ENCODE measurements around the gene TK2. TPM values are rescaled to one million over a fixed set of nuclear protein-coding genes. Genes with fewer than 3 reads are reported as not detected.
"Not testable (repeated sequence)": the region's sequence is repeated elsewhere in the genome, so short reads cannot be mapped to it uniquely, and the experiment has no call there.

The TK2 gene
- total RNA-seq, 1 experiment from 2014 or later: 40.6 TPM

DNA sequence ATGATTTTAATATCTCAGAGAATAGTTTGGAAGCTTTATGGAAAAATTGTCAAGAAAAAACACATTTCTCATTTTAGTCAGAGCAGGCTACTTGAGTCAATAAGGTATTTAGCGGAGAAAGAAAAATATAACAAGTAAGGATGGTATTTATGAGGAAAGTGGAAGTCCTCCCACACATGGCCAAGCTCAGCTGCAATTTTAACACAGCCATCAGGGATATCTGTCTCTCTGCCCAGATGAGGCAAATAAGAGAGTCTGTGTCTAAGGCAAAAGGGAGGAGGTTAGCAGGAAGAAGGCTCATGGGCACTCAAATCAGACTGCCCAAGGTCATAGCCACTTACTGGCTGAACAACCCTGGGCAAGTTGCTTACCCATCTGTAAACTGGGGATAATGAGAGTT, 24.2 kb upstream of the TK2 start:
- no peak for DNase-seq (ENCODE audit: low read depth)

DNA sequence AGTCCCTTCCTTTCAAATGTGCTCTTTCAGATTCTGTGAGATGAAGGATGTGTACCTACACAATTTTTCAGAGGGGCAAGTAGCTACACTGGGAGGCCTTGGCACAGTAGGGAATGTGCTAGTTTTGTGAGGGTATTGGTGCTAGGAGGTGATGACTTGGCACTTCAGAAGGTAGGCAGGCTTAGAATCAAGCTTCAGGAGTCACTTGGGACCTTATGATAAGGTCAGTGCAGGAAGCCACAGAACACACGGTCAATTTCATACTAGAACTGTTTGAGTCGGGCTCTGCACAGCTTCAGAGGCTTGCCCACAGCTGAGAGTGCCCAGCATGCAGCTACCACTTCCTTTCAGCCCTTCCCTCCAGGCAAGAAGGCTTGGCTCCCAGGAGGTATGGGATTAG, 22.4 kb upstream of the TK2 start:
- DNase-seq (ENCODE audit: low read depth): no peak

DNA sequence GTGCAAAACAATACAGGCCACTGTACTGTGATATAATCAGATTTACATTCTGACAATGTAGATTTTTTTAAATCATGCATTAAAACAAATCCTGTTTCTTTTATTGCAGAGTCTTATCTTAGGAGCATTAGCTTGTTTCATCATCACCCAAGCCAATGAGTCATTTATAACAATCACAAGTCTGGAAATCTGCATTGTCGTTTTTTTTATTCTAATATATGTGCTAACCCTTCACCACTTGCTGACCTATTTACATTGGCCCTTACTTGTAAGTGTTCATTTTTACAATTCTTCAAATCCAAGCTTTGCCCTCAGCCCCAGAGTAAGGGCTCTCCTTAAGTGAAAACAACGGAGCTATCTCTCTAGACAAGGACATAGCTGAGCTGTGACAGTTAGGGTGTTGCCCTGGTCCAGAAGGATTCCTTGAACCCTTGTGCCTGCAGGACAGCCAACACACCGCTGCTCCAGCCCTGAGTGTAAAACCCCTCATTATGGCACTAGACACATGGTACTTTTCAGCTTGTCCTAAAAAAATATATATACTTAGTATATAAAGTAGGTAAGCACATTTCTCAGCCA, 20.0 kb upstream of the TK2 start:
- DNase-seq (ENCODE audit: low read depth): peak; percentile 44

DNA sequence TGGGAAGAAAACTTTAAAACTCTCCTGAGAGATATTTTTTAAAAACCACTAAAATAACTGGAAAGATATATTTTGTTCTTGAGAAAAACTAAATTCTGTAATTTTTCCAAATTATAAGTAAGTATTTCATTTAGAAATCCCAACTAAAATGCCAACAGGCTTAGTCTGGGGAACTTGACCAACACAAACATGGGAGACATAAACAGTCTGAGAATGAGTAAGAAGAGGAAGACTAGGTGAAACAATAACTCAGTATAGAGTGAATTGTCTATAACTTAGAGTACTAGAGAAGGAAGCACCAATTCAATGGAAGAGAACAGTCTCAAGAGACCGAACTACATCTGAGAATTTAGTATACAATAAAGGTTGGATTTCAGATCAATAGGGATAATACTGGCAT, 19.2 kb upstream of the TK2 start:
- DNase-seq (ENCODE audit: low read depth): peak; percentile 31

DNA sequence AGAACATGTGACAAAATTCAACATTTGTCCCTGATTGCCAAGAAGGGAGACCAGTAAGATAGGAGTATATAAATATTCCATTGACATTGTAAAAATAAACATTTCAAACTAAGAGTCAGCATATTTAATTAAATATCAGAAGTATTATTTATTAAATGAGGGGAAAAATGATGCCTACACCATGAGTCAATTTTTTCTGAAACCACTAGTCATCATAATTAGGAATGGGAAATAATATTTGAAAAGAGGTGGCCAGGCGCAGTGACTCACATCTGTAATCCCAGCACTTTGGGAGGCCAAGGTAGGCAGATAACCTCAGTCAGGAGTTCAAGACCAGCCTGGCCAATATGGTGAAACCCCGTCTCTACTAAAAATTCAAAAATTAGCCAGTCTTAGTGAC, 18.4 kb upstream of the TK2 start:
- no peak for DNase-seq (ENCODE audit: low read depth)

DNA sequence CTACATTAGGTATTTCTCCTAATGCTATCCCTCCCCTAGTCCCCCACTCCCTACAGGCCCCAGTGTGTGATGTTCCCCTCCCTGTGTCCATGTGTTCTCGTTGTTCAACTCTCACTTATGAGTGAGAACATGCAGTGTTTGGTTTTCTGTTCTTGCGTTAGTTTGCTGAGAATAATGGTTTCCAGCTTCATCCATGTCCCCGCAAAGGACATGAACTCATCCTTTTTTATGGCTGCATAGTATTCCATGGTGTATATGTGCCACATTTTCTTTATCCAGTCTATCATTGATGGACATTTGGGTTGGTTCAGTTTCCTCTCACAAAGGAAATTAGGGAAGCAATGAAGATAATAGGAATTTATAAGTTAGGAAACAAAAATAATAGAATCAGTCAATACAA, 17.3 kb upstream of the TK2 start:
- not testable (repeated sequence) for DNase-seq (ENCODE audit: low read depth)

DNA sequence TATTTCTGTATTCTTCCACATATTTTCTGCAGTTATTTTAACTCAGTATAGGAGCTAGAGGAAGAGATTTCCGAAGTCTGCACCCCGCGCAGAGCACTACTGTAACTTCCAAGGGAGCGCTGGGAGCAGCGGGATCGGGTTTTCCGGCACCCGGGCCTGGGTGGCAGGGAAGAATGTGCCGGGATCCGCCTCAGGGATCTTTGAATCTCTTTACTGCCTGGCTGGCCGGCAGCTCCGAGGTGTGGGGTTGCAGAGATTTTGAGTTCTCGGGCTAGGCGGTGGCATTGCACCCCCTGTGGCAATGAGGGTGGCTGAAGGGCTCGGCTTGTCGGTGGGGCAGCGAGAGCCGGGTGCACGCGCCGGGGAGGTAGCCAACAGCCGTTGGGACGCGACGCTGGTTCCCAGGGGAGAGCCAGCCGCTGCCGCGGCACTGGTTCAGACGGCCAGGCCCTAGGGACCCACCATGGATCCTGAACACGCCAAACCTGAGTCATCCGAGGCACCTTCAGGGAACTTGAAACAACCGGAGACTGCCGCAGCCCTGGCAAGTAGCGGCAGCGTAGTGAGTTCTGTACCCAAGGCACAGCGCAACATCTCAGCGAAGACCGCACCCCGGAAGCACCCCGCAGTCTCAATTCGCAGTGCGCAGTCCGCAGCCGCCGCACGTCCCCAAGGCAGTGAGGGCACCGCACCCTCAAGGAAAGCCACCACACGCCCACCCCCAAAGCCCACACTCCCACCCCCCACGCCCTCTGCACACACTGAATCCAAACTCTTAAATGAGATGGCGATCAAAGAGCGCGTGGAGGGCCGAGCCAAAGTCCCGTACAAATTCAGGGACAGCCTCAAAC, 16.4 kb upstream of the TK2 start, which contains the start of gene CMTM1:
TSS of gene CMTM1 (plus strand) at position 389 of the 851 bp plus-strand sequence. CDS start at position 464, 75 bp downstream.
- DNase-seq (ENCODE audit: low read depth): no peak

DNA sequence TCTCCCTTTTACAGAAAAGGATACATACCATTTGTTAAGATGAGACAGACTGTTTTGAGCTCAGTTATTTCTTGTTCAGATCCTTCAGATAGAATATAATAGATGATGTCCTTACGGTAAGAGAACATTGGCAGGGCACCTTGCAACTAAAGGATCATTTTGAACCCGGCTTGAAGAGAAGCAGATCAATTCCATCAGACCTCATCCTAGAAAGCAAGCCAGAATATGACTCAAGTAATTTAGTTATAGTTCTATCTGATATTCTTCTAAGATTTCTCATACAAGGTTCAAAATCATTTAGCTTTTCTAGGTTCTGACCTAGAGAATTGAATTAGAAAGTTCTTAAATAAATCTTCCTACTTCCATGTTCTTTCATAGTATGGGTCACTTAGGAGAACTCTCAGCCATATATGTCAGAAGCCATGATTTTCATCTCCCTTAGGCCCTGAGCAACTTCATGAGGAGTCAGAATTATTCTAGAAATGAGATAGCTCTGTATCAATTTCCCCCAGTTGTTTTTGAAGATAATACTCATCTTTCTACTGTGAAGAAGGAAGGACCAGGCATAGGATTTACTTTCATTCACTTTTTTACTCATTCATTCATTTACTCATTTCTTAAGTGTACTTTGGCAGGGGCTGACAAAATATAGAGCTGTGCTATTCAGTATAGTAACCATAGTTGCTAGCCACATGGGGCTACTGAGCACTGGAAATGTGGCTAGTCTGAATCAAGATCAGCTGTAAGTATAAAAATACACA, 13.8 kb upstream of the TK2 start:
- no peak for DNase-seq (ENCODE audit: low read depth)

DNA sequence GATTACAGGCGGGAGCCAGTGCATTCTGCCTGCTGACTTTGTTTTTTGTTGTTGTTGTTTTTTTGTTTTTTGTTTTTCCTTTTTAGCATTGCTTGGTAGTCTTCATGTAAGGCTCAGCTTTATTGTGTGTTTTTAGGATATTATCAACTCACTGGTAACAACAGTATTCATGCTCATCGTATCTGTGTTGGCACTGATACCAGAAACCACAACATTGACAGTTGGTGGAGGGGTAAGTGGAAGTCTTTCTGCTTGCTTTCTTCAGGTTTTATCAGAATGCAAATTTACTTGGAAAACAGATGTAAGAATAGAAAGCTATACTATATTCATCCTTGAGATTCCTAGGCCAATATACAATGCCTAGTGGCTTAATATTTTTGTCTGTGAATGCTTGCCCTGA, 13.1 kb upstream of the TK2 start:
- no peak for DNase-seq (ENCODE audit: low read depth)

DNA sequence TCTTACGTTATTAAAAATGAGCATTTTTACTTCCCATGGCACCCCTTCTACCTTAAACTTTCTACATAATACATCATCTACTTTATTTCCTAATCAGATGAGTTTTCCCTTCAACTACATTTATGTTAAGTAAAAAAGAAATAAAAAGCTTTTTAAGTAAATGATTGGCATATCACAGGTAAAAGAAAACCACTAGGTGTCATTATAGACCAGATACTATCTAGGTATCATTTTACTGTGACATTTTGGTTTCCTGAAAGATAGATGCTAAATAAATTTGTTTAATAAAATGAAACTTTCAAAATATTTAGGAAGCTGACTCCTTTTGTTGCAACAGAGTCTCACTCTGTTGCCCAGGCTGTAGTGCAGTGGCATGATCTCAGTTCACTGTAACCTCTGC, 12.5 kb upstream of the TK2 start:
- no peak for DNase-seq (ENCODE audit: low read depth)

DNA sequence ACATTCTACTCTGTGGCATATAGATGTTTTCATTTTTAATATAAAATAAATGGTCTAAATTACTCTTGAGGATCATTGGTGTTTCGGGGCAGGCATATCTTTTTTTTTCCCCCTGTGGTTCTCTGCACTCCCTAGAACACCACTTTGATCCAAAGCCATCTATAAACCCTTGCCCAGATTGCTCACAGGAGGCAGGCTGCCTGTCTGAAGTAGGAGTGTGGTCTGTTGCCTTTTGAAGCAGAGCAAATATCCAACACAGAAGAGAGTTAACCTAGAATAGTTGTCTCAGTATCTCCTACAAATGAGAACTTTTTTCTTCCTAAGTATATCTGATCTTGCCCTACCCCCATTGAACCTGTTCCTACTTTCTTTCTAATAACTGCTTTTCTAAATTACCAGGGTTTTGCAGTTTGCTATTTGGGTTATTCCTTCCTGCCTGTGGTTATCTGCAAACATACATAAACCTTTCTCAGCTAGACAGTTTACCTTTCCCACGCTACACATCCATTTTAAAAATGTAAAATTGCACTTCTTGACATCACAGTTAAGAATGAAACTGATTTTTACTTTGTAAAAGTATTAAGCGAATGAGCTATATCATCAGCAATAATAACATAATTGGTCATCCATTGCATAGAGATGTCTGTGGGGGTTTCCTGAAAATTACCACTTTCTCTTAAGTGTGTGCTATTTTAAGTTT, 11.6 kb upstream of the TK2 start:
- DNase-seq (ENCODE audit: low read depth): no peak

DNA sequence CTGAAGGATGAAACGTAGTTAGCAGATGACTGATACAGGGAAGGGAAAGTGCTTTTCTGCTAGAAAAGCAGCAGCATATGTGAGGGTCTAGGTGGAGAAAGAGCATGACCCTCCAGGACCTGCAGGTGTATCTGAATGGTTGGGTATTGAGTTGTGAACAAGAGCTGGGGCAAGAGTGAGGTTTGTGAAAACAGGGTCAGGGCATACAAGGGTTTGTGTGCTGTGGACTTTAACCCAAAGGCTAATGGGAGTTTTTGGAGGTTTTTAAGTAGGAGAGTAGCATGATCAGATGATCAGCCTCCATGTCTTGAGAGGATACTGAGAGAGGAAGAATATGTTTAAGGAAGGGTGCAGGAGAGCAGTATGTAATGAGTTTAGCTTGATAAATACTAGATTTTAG, 10.2 kb upstream of the TK2 start:
- DNase-seq (ENCODE audit: low read depth): no peak

DNA sequence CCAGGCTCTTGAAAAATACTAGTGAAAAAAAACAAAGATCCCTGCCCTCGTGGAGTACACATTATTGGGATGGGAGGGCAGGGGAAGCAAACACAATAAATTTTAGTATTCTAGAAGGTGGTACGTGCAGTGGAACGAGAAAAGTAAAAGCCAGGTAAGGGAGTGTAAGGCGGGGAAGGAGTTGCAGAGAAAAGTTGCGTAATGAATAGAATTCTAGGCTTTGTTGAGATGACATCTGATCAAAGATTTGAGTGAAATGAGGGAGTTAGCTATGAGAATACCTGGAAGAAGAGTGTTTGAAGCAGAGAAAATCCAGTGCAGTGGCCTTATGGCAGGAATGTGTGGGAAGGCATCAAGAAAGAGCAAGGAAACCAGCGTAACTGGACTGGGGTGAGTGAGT, 4.6 kb upstream of the TK2 start:
- DNase-seq (ENCODE audit: low read depth): no peak

DNA sequence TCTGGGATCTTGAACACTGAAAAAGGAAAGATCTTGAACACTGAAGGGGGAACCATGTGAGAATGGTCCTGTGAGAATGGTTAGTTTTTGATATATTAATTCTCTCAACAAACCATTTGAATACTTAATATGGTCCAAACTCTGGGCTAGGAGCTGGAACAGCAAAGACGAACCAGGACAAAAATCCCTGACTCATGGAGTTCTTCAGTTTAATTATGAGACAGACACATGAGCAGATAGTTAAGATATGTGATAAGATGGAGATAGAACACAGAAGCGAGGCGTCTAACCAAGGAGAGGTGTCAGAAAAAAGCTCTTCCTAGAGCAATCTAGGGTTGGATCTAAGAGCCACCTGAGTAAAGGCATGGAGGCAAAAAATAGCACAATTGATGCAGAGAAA, 4.1 kb upstream of the TK2 start:
- DNase-seq (ENCODE audit: low read depth): no peak

DNA sequence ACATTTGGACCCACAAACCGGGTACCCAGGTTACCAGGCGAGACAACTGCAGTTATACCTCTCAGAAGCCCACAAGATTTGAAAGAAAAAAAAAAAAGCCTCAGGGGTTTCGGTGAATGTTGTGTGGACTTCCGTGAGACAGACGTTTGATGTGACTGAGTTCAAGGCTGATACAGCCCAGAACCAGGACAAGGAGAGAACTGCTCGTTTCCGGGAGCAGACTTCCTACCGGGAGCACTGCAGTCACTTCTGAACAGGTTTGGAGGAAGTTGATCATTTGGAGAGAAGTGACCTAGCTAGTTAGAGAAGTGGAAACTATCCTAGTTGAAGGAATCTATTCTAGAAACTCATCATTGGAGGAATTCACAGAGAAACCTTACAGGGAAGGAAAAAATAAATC, 3.3 kb upstream of the TK2 start:
- no peak for DNase-seq (ENCODE audit: low read depth)

DNA sequence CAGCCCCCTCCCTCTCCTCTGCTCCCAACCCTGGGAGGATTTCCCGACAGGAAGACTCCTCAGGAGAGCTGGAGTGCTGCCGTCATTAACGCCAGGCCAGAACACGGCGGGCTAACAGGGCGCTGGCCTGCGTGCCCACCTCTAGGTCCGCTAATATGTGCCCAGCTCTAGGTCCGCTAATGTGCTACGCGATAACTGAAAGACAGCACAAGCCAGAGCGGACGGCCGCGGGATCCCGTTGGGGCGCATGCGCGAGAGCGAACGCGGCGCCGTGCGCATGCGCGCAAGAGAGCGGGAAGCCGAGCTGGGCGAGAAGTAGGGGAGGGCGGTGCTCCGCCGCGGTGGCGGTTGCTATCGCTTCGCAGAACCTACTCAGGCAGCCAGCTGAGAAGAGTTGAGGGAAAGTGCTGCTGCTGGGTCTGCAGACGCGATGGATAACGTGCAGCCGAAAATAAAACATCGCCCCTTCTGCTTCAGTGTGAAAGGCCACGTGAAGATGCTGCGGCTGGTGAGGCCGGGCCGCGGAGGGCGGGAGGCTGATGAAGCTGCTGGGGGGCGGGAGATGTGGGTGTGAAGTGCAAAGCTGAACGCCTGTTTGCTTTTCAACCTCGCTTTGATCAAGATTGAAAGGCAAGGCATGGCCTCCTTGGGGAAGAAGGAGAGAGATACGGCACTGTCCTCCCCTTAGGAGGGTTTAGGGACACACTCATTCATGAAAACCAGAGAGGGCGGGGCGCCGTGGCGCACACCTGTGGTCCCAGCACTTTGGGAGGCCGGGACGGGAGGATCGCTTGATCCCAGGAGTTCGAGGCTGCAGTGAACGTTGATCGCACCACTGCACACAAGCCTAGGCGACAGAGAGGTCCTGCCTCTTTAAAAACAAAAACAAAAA, 2.6 kb upstream of the TK2 start, which contains the start of gene CKLF:
TSS of gene CKLF (plus strand) at position 291 of the 892 bp plus-strand sequence. CDS start at position 431, 140 bp downstream.
- peak; percentile 86 for DNase-seq (ENCODE audit: low read depth)

DNA sequence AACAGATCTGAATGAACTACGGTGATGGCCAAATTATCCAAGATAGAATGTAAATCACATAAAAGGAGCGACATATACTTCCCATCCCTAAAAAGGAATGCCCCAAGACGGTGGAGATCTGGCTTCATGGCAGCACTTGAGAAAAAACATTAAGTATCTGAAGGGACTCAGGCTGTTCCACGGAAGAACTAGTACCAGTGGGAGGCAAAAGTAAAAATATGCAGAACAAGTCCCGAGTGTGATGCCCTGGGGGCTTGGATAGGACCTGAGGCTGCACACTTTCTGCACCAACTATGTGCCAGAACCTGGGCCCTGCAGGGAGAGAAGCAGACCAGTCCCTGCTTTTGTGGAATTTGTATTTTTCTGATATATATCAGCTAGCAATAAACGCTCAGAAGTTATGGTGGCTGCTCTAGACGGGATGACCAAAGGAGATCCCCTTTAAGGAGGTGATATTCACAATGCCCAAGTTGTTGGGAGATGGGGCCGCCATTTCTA, 1.9 kb upstream of the TK2 start:
- DNase-seq (ENCODE audit: low read depth): no peak

DNA sequence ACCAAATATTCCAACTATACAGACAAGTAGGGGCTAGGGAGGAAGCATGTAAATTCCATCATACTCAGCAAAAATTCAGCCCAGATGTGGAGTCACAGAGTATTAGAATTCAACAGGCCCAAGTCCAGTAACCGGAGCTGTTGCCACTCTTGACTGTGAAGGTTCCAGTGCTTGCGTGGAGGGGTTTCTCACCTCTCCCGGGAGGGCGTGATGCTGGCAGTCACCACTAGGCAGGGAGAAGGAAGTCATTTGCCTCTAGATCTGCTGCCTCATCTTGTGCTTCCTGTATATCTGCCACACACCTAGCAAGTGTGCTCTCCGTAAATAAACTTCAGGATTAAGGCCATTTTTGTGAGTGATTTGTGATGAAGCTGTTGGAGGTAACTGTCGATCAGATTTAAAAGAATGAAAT, 1.4 kb upstream of the TK2 start:
- DNase-seq (ENCODE audit: low read depth): peak; percentile 39

DNA sequence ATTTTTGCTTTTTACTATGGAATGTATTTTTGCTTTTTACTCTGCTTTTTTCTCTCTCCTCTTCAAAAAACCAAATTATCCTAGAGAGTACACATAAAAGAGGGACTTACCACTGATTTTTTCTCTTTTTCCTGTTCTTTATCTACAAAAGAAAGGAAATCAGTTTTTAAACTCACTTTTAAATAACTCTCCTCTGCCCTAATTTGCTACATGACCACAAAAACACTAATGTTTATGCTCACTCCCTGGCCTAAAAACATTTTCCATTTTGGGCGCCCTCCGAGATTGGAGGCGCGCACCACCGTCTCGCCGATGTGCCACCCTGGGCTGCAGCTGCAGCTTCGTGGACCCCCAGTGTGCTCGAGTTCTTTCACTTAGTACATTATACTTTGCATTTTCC, 1.1 kb downstream of the TK2 start:
- DNase-seq (ENCODE audit: low read depth): no peak

DNA sequence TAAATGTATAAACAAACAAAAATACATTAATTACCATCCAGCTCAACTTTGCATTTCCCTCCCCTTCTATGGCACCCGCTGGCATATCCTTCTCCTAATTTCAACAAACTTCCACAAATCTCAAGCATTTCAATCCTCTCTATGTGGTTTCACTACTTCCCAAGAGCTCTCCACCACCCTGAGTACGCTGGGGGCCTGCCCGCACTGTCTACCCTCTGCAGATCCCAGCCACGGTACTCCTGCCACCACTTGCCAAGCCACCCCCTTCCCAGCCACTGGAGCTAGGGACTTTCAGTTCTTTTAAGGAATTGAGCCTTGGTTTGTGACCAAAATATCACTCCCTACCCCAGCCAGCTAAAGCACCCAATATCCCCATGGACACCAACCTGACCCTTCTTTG, 1.9 kb downstream of the TK2 start:
- no peak for DNase-seq (ENCODE audit: low read depth)

All from LHCN-M2 (cell line).